VCaP (cell line): ENCODE data around the gene PPA2.

Source experiments
- H3K27ac ChIP-seq: fragments of 450-650 bp; 2 replicates; pipeline ENCODE4 v1.5.1; 2017
- CTCF ChIP-seq: fragments of 450-650 bp; conservative IDR thresholded peaks from 2 replicates; pipeline ENCODE4 v1.5.1; 2017; ENCODE audit warnings: mild to moderate bottlenecking, moderate library complexity

Gene PPA2

GRCh38 chr4:105345358-105345757 lies 128.5 kb downstream of the PPA2 start:
- no peak overlapping the region for H3K27ac ChIP-seq
- TF ChIP-seq CTCF = no peak

GRCh38 chr4:105344141-105344540 lies 129.7 kb downstream of the PPA2 start:
- TF ChIP-seq CTCF = no peak
- H3K27ac ChIP-seq = no peak overlapping the region

- H3K27ac ChIP-seq = no peak overlapping the region
- TF ChIP-seq CTCF = no peak
Measured at GRCh38 chr4:105343146-105343931, 130.5 kb downstream of the PPA2 start.

- no peak overlapping the region for H3K27ac ChIP-seq
- no peak for TF ChIP-seq CTCF
Measured at GRCh38 chr4:105329081-105329480, 144.8 kb downstream of the PPA2 start.

GRCh38 chr4:105327956-105328355 lies 145.9 kb downstream of the PPA2 start:
- TF ChIP-seq CTCF = no peak
- no peak overlapping the region for H3K27ac ChIP-seq

- no peak overlapping the region for H3K27ac ChIP-seq
- TF ChIP-seq CTCF = no peak
Measured at GRCh38 chr4:105327222-105327621, 146.6 kb downstream of the PPA2 start.
